ENCODE results near the gene LIPT2. TPM values are rescaled to one million over a fixed set of nuclear protein-coding genes. Genes with fewer than 3 reads are reported as not detected.

Gene LIPT2
- total and polyA plus RNA-seq, 2 donors (not counting 1 experiment from before 2014, with no cell fraction given): 6.5 to 8.3 TPM

- ChIA-PET POLR2A (no interaction called here), CTCF (no interaction called here)
- Histone ChIP-seq H3K27me3 (replicated peaks in 1 of 4; ENCODE audit: control extremely low read depth in 1 of 4, control insufficient read depth in 3 of 4, insufficient read depth in 4 of 4, low read length in 3 of 4) (no peaks in the 10 kb centered on the region), H2AFZ (ENCODE audit: insufficient read depth, low read depth, low read length, poor library complexity, severe bottlenecking) (no peak overlapping the region), H4K20me1 (ENCODE audit: control insufficient read depth, insufficient read depth, low read length, poor library complexity, severe bottlenecking) (no peaks in the 10 kb centered on the region), H3K9ac (ENCODE audit: low read length) (no peak overlapping the region), H3K4me3 (ENCODE audit: control extremely low read depth in 1 of 5, extremely low read depth in 1 of 5, insufficient read depth in 1 of 5, low read depth in 2 of 5, low read length in 4 of 5) (no peak overlapping the region), H3K36me3 (replicated peaks in 1 of 2; ENCODE audit: control extremely low read depth in 1 of 2, control insufficient read depth in 1 of 2, extremely low read depth in 1 of 2, insufficient read depth in 2 of 2, low read length in 1 of 2) (no peaks in the 10 kb centered on the region), H3K79me2 (ENCODE audit: control insufficient read depth, insufficient read depth, low read length) (no peaks in the 10 kb centered on the region), H3K4me2 (replicated peaks; ENCODE audit: low read depth, low read length, poor library complexity, severe bottlenecking) (no peak overlapping the region), H3K4me1 (ENCODE audit: control insufficient read depth in 2 of 2, insufficient read depth in 2 of 2, low read length in 2 of 2) (no peaks in the 10 kb centered on the region), H3K27ac (ENCODE audit: low read length in 2 of 2) (no peak overlapping the region), H3K9me3 (ENCODE audit: control extremely low read depth in 1 of 3, control insufficient read depth in 2 of 3, insufficient read depth in 1 of 3, low read length in 2 of 3) (peaks cover 0 to 5% (median 4%) of the 10 kb centered on the region in 3 donors)
- WGBS (ENCODE audit: insufficient coverage): 6% methylated on average over 2 of the region's 2 CpGs
- no peak overlapping the region for H3K27ac Mint-ChIP-seq
- no peak for DNase-seq
- no peak for TF ChIP-seq EZH2 (IDR thresholded peaks at IDR 0.05; ENCODE audit: borderline replicate concordance, insufficient read depth, low read depth, low read length, poor library complexity, severe bottlenecking)
- no peak for TF ChIP-seq CTCF (IDR thresholded peaks at IDR 0.05)
- intact Hi-C loops (cut with micrococcal nuclease): no loop called here
- no peak overlapping the region for H3K4me3 Mint-ChIP-seq
- no peak for ATAC-seq (ENCODE audit: low read depth)
- H3K9me3 Mint-ChIP-seq (ENCODE audit: insufficient read depth): peaks cover 4% of the 10 kb centered on the region
- H3K27me3 Mint-ChIP-seq: peaks cover 1% of the 10 kb centered on the region
- no peaks in the 10 kb centered on the region for H3K4me1 Mint-ChIP-seq
Measured at GRCh38 chr11:74507582-74507981, 14.1 kb upstream of the LIPT2 start.

GRCh38 chr11:74506823-74507222 is 13.3 kb upstream of the LIPT2 start:
- intact Hi-C loops (cut with micrococcal nuclease): no loop called here
- DNase-seq (no peak), ATAC-seq (ENCODE audit: low read depth) (no peak)
- H4K20me1 ChIP-seq (ENCODE audit: control insufficient read depth, insufficient read depth, low read length, poor library complexity, severe bottlenecking): no peaks in the 10 kb centered on the region
- Mint-ChIP-seq H3K27me3 (no peaks in the 10 kb centered on the region), H3K27ac (no peak overlapping the region), H3K4me1 (no peaks in the 10 kb centered on the region), H3K9me3 (ENCODE audit: insufficient read depth) (peaks cover 4% of the 10 kb centered on the region), H3K4me3 (no peak overlapping the region)
- WGBS (ENCODE audit: insufficient coverage): 75% methylated on average over 1 of the region's 1 CpG
- H3K4me2 ChIP-seq (replicated peaks; ENCODE audit: low read depth, low read length, poor library complexity, severe bottlenecking): no peak overlapping the region
- no peaks in the 10 kb centered on the region for H3K4me1 ChIP-seq (ENCODE audit: control insufficient read depth in 2 of 2, insufficient read depth in 2 of 2, low read length in 2 of 2)
- no peaks in the 10 kb centered on the region for H3K79me2 ChIP-seq (ENCODE audit: control insufficient read depth, insufficient read depth, low read length)
- no peak overlapping the region for H3K27ac ChIP-seq (ENCODE audit: low read length in 2 of 2)
- H3K4me3 ChIP-seq (ENCODE audit: control extremely low read depth in 1 of 5, extremely low read depth in 1 of 5, insufficient read depth in 1 of 5, low read depth in 2 of 5, low read length in 4 of 5): no peak overlapping the region
- H3K36me3 ChIP-seq (replicated peaks in 1 of 2; ENCODE audit: control extremely low read depth in 1 of 2, control insufficient read depth in 1 of 2, extremely low read depth in 1 of 2, insufficient read depth in 2 of 2, low read length in 1 of 2): no peaks in the 10 kb centered on the region
- POLR2A ChIA-PET: no interaction called here
- no peak for TF ChIP-seq CTCF (IDR thresholded peaks at IDR 0.05)
- no peak for TF ChIP-seq EZH2 (IDR thresholded peaks at IDR 0.05; ENCODE audit: borderline replicate concordance, insufficient read depth, low read depth, low read length, poor library complexity, severe bottlenecking)
- CTCF ChIA-PET: no interaction called here
- H3K9me3 ChIP-seq (ENCODE audit: control extremely low read depth in 1 of 3, control insufficient read depth in 2 of 3, insufficient read depth in 1 of 3, low read length in 2 of 3): peaks cover 2 to 10% (median 5%) of the 10 kb centered on the region in 3 donors
- no peak overlapping the region for H3K9ac ChIP-seq (ENCODE audit: low read length)
- H2AFZ ChIP-seq (ENCODE audit: insufficient read depth, low read depth, low read length, poor library complexity, severe bottlenecking): no peak overlapping the region
- no peaks in the 10 kb centered on the region for H3K27me3 ChIP-seq (replicated peaks in 1 of 4; ENCODE audit: control extremely low read depth in 1 of 4, control insufficient read depth in 3 of 4, insufficient read depth in 4 of 4, low read length in 3 of 4)
